SHP77 (cell line): ENCODE measurements around the gene C5orf52.
"Not testable (repeated sequence)": the region's sequence is repeated elsewhere in the genome, so short reads cannot be mapped to it uniquely, and the experiment has no call there.

Source experiments
- DNase-seq, 2 experiments: peaks; one replicate each; lab custom pipeline; 2025; lab: John Stamatoyannopoulos, UW

C5orf52 gene

DNA sequence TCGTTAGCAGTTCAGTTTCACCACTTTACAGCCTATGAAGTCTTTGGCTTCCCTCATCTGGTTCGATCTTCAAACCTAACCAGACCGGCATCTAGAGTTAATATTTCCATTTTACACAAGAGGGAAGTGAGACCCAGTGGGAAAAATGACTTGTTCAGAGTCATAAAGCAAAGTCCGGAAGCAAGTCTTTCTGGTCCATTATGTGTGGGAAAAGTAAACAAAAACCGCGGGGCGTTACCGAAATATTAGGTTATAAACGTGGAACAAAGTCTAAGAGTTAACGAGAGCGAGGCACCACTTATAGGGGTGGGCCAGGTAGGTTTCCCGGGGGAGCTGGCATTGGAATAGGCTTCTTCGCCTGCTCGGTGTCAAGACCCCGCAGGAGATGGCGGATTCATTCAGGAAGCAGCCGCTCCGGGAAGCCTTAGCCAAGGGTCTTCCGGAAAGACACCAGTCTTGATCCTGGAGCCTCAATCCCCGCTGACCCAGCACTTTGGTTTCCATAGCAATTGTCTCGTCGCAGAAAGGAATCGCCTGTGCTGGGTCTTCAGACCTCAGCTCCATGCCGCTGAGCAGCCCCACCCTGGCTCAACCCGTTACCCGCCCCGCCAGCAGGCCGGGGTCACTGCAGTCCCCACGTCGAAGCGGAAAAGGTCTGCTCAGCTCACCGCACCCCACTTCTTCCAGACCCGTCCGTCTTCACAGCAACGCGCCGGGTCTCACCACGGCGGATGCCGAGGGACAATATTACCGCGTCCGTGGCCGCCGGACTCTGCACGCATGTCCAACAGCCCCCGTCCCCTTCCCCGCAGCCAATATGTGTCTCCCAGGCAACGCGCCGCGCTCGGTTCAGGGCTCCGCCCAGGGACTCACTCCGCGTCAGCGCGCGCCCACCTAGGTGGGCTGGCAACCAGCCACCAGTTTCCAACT is at the start of gene C5orf52:
TSS of gene C5orf52 (plus strand) at position 872 of the 930 bp plus-strand sequence. CDS start 82 bp downstream, outside the sequence.
- no peak for DNase-seq

- no peak for DNase-seq
These were observed 47.2 kb upstream of the C5orf52 start for GRCh38 chr5:157624144-157624543.

- DNase-seq: no peak
These were observed 44.5 kb upstream of the C5orf52 start for GRCh38 chr5:157626831-157627230.

GRCh38 chr5:157630341-157630740 is 41.0 kb upstream of the C5orf52 start:
- DNase-seq: no peak

DNA sequence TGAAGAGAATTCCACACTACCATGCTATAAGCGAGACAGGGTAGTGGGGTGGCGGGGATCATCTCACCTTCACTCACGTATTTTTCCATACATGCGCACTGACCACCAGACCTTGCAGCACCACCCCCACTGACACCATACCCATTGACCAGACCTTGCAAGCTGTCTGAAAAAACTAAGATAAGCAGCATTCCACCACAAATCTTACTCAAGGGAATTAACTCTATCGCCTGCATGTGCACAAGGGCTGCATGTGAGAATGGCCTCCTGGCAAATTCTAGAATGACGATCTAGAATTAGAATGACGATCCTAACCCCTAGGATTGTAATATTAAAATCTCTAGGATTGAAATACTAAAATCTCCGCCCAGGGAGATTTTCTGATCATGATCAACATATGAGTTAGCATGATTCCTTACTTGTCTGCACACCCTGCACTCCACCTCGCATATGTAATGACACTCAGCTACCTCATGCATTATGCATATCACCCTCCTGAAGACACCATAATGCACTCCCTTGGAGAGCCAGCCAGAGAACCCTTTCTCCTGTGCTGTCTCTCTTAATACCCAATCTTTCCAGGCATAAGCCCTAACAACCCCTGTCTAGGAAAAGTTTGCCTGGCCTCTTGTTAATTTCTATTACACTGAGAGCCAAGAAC is 30.8 kb upstream of the C5orf52 start:
- DNase-seq: no peak

- no peak for DNase-seq
These were observed 22.9 kb upstream of the C5orf52 start for GRCh38 chr5:157648275-157648990.

GRCh38 chr5:157649101-157649500 is 22.2 kb upstream of the C5orf52 start:
- no peak for DNase-seq

GRCh38 chr5:157650991-157651611 is 20.2 kb upstream of the C5orf52 start:
- no peak for DNase-seq

DNA sequence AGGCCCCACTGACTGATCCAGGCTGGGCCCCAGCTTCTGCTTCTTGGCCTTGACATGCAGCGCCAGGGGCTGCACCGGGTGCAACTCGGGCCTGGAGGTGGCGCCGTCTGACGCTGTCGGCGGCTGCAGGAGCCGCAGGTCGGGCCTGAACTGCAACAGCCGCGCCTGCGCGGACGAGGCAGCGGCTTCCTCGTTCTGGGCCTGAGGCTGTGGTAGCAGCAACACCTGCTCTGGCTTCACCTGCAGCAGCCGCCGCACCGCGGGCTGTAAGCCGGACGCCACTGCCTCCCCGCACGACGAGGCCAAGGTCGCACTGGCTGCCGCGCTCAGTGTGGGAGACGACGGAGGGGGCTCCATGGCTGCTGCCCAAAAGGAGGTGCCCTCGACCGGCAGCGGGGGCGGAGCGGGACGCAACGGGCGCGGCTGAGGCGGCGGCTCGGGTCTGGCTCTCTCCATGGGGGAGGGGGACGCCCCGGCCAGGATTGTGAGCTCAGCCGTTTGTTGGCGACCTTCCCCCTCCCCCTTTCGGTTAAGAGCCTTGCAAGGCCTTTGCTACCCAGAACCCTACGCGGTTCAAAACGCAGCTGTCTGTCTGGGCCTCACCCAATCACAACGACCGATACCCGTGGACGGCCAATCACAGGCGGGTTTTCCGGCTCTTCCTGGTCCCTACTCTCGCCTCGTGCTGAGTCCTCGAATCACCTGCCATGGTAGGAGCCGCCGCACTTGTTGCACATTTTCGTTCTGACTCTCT is 19.5 kb upstream of the C5orf52 start:
- no peak for DNase-seq

- DNase-seq: no peak
These were observed 19.0 kb upstream of the C5orf52 start, which contains the start of gene SOX30 for GRCh38 chr5:157652377-157652692. SOX30 (minus strand) TSS chr5:157652438; CDS start chr5:157652078, 360 bp downstream.

DNA sequence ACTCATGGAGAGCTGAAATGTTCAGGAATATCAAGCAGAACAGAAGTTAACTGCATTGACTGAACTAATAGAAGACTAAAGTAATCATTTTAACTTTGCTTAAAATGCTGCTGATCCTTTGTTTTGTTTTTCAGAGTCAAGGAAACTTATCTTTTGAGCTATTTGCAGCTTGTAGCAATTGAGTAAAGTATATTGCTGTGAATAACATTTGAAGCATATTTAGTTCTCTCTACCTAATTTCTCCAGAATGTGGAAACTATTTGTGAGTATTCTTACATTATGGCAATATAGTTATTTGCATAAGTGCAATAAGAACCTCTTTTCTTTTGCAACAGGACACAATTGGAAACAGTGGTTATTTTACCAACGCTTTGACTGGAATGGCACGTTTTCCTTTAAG is 13.8 kb upstream of the C5orf52 start:
- no peak for DNase-seq

DNA sequence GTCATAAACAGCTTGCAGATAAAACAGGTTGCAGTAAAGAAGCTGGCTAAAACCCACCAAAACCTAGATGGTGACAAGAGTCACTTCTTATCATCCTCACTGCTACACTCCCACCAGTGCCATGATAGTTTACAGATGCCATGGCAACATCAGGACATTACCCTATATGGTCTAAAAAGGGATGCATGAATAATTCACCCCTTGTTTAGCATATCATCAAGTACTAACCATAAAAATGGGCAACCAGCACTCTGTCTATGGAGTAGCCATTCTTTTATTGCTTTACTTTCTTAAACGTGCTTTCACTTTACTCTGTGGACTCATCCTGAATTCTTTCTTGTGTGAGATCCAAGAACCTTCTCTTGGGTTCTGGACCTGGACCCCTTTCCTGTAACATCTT is 12.4 kb upstream of the C5orf52 start:
- DNase-seq: no peak

GRCh38 chr5:157659868-157660660 is 11.3 kb upstream of the C5orf52 start:
- DNase-seq: no peak

GRCh38 chr5:157665467-157666070 is 5.8 kb upstream of the C5orf52 start:
- DNase-seq: no peak

DNA sequence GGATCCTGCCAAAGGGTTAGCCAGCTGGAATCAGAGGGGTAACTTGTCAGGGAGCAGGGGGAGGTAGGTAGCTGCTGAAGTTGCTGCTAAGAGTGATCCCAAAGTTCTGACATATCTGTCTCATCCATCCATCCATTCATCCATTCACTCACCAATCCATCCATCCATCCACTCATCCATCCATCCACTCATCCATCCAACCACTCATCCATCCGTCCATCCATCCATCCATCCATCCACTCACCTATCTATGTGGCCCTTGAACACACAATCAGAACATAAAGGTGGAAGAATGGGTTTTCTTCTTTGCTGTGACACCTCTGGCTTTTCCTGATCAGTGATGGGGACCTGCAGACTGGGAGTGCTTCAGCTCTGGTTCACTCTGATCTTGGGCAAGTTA is 3.0 kb upstream of the C5orf52 start:
- DNase-seq: no peak

- no peak for DNase-seq
These were observed 1.6 kb upstream of the C5orf52 start for GRCh38 chr5:157669701-157670097.

DNA sequence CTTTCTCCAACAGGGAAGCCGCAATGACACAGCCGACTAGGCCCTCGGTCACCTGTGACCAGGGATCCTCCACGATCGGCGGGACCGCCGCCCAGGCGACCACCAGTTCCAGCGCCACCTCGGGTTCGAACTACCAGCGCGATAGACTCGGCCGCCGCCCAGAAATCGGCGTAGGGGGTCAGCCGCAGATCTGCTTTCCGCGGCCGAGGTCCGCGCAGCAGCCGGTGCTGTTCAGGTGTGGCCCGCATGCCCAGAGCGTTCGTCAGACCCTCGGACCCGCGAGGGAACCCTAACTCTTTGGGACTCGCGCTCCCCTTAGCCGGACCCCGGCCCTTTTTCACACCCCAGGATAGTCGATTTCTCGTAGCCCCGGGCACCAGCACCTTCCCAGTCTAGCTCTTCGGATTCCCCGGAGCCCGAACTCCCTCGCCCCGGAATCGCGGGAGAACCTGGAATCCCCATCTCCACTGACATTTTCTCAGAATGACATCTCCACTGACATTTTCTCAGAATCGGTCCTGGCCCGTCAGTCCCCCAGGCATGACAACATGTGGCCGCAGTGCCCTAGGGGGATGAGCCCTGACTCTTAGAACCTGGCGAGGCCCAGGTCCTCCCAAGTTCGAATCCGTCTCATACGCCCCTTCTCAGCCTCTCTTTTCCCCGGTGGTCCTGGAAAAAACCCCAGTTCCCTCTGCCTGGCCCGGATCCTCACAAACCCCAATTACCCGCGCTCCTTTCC is 428 bp downstream of the C5orf52 start:
- DNase-seq: no peak

GRCh38 chr5:157672976-157673375 is 1.6 kb downstream of the C5orf52 start:
- no peak for DNase-seq

DNA sequence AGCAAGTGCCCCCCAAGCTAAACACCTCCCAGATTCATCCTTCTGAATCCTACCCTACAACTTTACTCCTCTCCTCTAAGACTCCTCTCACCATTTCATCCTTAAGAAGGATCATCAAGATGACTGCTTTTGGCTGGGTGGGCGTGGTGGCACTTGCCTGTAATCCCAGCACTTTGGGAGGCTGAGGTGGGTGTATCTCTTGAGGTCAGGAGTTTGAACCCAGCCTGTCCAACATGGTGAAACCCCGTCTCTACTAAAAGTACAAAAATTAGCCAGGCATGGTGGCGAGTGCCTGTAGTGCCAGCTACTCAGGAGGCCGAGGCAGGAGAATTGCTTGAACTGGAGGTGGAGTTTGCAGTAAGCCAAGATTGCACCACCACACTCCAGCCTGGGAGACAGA is 3.0 kb downstream of the C5orf52 start:
- not testable (repeated sequence) for DNase-seq
